Retinal pigment epithelial cell (primary cell): ENCODE measurements around the gene SMAD3.

Source experiments
- DNase-seq: peaks from one replicate; pipeline ENCODE4 v3.0.0-alpha.2; 2010; ENCODE audit warnings: low read depth
- H3K4me3 ChIP-seq: 2 replicates; pipeline ENCODE4 v1.5.1; 2011; ENCODE audit warnings: mild to moderate bottlenecking, low read length, control low read depth, moderate library complexity
- CTCF ChIP-seq: conservative IDR thresholded peaks from 2 replicates; pipeline ENCODE4 v1.5.1; 2011; ENCODE audit warnings: low read depth, low read length, control low read depth, inconsistent platforms

The SMAD3 gene

GRCh38 chr15:67186688-67187087 lies 121.3 kb downstream of the SMAD3 start:
- no peak for DNase-seq
- no peak overlapping the region for H3K4me3 ChIP-seq
- no peak for TF ChIP-seq CTCF

DNA sequence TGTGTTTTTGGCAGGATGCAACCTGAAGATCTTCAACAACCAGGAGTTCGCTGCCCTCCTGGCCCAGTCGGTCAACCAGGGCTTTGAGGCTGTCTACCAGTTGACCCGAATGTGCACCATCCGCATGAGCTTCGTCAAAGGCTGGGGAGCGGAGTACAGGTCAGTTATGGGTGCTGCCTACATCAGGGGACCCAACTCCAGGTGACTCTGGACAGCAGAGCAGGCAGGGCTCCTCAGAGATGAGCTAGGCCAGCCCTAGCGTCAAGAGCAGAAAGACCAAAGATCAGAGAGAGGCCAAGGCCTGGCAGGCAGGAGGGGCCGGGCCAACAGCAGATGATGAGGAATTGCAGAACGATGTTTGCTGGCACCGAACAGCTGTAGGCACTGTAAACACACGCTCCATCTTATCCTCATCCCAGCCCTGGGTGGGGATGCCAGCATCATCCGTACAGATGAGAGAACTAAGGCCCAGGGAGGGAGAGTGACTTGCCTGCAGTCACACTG lies 122.0 kb downstream of the SMAD3 start:
- H3K4me3 ChIP-seq = no peak overlapping the region
- no peak for TF ChIP-seq CTCF
- no peak for DNase-seq

- no peak for DNase-seq
- H3K4me3 ChIP-seq = no peak overlapping the region
- TF ChIP-seq CTCF = no peak
Measured at GRCh38 chr15:67188551-67189218, 123.3 kb downstream of the SMAD3 start.

DNA sequence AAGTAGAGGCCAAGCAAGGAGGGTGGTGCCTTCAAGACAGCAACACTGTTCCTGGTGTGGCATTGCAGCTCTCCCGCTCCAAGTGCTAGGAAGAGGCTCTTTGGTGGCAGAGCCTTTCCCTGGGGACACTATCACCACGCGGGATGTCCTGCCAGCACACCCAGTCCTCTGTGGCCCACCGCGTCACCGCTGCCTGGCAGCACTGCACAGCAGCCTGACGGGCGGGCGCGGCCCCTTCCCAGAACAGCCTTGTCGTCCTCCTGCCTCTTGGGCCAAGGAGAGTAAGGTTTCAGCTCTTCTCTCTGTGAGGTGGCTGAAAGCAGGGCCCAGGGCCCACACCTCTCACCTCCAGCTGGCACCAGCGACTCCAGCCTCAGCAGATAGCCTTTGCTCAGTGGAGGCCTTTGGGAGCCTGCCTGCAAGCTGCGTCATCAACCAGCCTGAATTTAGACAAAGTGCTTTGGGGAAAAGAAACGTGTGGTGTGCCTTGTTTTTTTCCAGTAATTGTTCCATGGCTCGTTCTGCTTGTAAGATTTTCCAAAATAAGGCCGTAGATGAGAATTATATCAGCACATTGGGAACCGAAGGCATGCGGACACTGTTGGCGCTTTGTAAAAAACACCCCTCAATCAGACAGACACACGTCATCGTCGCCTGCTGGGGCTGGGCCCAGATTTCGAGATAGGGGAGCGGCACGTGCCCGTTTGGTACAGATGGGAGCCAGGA lies 124.1 kb downstream of the SMAD3 start:
- no peak for DNase-seq
- TF ChIP-seq CTCF = no peak
- no peak overlapping the region for H3K4me3 ChIP-seq

GRCh38 chr15:67190326-67190725 lies 124.9 kb downstream of the SMAD3 start:
- no peak overlapping the region for H3K4me3 ChIP-seq
- no peak for DNase-seq
- no peak for TF ChIP-seq CTCF

DNA sequence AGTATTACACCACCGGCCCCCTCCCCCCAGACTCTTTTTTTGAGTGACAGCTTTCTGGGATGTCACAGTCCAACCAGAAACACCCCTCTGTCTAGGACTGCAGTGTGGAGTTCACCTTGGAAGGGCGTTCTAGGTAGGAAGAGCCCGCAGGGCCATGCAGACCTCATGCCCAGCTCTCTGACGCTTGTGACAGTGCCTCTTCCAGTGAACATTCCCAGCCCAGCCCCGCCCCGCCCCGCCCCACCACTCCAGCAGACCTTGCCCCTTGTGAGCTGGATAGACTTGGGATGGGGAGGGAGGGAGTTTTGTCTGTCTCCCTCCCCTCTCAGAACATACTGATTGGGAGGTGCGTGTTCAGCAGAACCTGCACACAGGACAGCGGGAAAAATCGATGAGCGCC lies 125.4 kb downstream of the SMAD3 start:
- H3K4me3 ChIP-seq = no peak overlapping the region
- TF ChIP-seq CTCF = no peak
- DNase-seq = no peak
